Measurements from ENCODE around the gene RNLS.

RNLS gene

DNA sequence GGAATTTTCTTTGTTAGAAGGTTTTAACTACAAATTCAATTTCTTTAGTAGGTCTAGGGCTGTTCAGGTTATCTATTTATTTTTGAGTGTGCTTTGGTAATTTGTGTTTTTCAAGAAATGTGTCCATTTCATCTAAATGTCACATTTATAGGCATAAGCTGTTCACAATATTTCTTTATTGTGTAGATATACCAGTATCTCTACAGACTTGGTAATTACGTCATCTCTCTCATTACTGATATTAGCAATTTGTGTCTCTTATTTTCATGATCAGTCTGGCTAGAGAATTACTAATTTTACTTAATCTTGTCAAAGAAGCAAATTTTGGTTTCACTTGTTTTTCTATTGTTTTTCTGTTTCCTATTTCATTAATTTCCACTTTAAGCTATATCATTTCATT is 152.0 kb downstream of the RNLS start:
- Histone ChIP-seq H3K27ac (no peak overlapping the region), H3K9me3 (ENCODE audit: control insufficient read depth, low read length) (no peaks in the 10 kb centered on the region), H3K79me2 (no peaks in the 10 kb centered on the region), H3K4me2 (ENCODE audit: low read length) (no peak overlapping the region), H3K4me1 (no peaks in the 10 kb centered on the region), H2AFZ (no peak overlapping the region), H3K9ac (no peak overlapping the region), H3K4me3 (ENCODE audit: low read depth, low read length) (no peak overlapping the region), H3K27me3 (ENCODE audit: control insufficient read depth, insufficient read depth, low read length) (no peaks in the 10 kb centered on the region), H3K36me3 (ENCODE audit: control insufficient read depth, insufficient read depth, low read length) (no peaks in the 10 kb centered on the region)
- TF ChIP-seq, protein P1, sequence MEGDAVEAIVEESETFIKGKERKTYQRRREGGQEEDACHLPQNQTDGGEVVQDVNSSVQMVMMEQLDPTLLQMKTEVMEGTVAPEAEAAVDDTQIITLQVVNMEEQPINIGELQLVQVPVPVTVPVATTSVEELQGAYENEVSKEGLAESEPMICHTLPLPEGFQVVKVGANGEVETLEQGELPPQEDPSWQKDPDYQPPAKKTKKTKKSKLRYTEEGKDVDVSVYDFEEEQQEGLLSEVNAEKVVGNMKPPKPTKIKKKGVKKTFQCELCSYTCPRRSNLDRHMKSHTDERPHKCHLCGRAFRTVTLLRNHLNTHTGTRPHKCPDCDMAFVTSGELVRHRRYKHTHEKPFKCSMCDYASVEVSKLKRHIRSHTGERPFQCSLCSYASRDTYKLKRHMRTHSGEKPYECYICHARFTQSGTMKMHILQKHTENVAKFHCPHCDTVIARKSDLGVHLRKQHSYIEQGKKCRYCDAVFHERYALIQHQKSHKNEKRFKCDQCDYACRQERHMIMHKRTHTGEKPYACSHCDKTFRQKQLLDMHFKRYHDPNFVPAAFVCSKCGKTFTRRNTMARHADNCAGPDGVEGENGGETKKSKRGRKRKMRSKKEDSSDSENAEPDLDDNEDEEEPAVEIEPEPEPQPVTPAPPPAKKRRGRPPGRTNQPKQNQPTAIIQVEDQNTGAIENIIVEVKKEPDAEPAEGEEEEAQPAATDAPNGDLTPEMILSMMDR (IDR thresholded peaks at IDR 0.05), result no peak

DNA sequence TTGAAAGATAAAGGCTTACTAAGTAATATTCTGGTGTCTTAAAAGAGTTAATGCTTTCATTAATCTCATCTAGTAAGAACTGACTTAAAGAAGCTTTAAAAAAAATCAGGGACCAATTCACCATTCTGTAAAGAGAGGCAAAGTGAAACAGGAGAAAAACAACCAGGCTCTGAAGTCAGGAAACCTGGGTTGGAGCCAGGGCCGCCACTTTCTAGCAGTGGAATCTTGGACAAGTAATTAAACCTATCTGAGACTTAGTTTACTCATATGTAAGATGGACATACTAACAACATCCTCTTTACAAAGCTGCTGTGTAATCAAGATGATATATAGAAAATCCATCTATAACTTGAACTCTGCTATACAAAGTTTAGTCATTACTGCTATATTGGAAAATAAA is 154.1 kb downstream of the RNLS start:
- Histone ChIP-seq H3K79me2 (no peaks in the 10 kb centered on the region), H3K4me1 (no peaks in the 10 kb centered on the region), H3K36me3 (ENCODE audit: control insufficient read depth, insufficient read depth, low read length) (no peaks in the 10 kb centered on the region), H2AFZ (no peak overlapping the region), H3K9ac (no peak overlapping the region), H3K4me2 (ENCODE audit: low read length) (no peak overlapping the region), H3K4me3 (ENCODE audit: low read depth, low read length) (no peak overlapping the region), H3K27ac (no peak overlapping the region), H3K9me3 (ENCODE audit: control insufficient read depth, low read length) (no peaks in the 10 kb centered on the region), H3K27me3 (ENCODE audit: control insufficient read depth, insufficient read depth, low read length) (no peaks in the 10 kb centered on the region)
- TF ChIP-seq, protein P1 (IDR thresholded peaks at IDR 0.05), result no peak

DNA sequence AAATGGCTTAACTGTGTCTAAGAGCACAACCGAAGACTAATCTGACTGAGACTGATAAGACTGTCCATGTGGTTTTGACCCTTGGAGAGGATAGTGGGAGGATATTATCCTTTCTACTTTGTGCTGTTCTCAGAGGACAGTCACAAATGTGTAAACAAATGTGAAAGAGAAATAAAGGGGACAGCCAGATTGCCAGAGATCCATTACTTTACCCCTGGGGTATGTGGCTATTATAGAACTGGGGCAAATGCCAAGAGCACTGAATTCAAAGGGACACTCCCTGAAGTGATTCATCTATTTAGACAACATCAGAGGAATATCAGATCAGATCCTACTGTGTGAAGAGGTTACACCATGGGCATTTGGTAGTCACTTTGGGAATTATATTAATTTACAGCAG is 154.7 kb downstream of the RNLS start:
- Histone ChIP-seq H3K9me3 (ENCODE audit: control insufficient read depth, low read length) (no peaks in the 10 kb centered on the region), H3K79me2 (no peaks in the 10 kb centered on the region), H3K4me2 (ENCODE audit: low read length) (no peak overlapping the region), H2AFZ (no peak overlapping the region), H3K27ac (no peak overlapping the region), H3K4me1 (no peaks in the 10 kb centered on the region), H3K9ac (no peak overlapping the region), H3K4me3 (ENCODE audit: low read depth, low read length) (no peak overlapping the region), H3K27me3 (ENCODE audit: control insufficient read depth, insufficient read depth, low read length) (no peaks in the 10 kb centered on the region), H3K36me3 (ENCODE audit: control insufficient read depth, insufficient read depth, low read length) (no peaks in the 10 kb centered on the region)
- TF ChIP-seq, protein P1 (IDR thresholded peaks at IDR 0.05), result no peak

DNA sequence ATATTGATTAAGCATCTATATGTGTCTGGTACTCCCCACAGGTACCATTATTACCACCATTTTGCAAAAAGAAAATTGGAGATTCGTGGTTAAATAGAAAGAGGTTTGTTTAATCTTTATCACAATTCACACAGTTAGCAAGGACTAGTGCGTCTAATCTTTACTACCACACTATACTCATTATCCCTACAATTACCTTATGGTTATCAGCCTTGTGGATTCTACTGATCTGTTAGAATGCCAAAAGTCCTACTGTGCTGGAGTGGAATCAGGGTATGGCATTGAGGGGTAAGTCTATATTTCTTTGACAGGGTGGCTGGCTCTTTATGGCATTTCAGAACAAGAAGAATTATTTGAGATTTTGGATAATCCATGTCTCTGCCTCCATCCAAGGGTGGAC is 156.1 kb downstream of the RNLS start:
- Histone ChIP-seq H3K36me3 (ENCODE audit: control insufficient read depth, insufficient read depth, low read length) (no peaks in the 10 kb centered on the region), H3K4me3 (ENCODE audit: low read depth, low read length) (no peak overlapping the region), H3K79me2 (no peaks in the 10 kb centered on the region), H3K4me1 (no peaks in the 10 kb centered on the region), H2AFZ (no peak overlapping the region), H3K27me3 (ENCODE audit: control insufficient read depth, insufficient read depth, low read length) (no peaks in the 10 kb centered on the region), H3K9ac (no peak overlapping the region), H3K4me2 (ENCODE audit: low read length) (no peak overlapping the region), H3K27ac (no peak overlapping the region), H3K9me3 (ENCODE audit: control insufficient read depth, low read length) (no peaks in the 10 kb centered on the region)
- TF ChIP-seq, protein P1 (IDR thresholded peaks at IDR 0.05), result no peak

DNA sequence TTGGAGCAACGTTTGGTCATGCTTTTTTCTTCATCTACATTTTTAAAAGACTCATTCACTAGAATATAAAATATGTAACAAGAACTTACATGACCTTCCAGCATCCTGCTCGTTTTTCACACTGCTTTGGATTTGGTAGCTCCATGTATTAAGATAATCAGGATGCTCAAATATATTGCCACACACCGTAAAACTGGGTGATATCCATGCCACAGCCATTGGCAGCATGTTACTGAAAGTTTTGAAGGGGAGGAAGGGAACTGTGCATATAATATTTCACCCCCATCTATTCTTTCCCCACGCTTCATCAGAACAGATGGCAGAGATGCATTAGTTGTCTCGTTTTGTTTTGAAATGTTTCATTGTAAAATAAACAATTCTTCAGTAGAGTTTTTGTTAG is 158.2 kb downstream of the RNLS start:
- Histone ChIP-seq H3K27me3 (ENCODE audit: control insufficient read depth, insufficient read depth, low read length) (no peaks in the 10 kb centered on the region), H3K27ac (no peak overlapping the region), H2AFZ (no peak overlapping the region), H3K4me2 (ENCODE audit: low read length) (no peak overlapping the region), H3K4me1 (no peaks in the 10 kb centered on the region), H3K9me3 (ENCODE audit: control insufficient read depth, low read length) (no peaks in the 10 kb centered on the region), H3K9ac (no peak overlapping the region), H3K79me2 (no peaks in the 10 kb centered on the region), H3K36me3 (ENCODE audit: control insufficient read depth, insufficient read depth, low read length) (no peaks in the 10 kb centered on the region), H3K4me3 (ENCODE audit: low read depth, low read length) (no peak overlapping the region)
- TF ChIP-seq, protein P1 (IDR thresholded peaks at IDR 0.05), result no peak
